SU-DHL-6 (cell line): ENCODE data around the gene FRZB.

ENCODE experiments used
- H2AFZ ChIP-seq: fragments of 200-600 bp; sonication (generic); 2 replicates; pipeline ENCODE4 v1.6.1; 2014; ENCODE audit warnings: low read depth, mild to moderate bottlenecking, moderate library complexity, mixed read lengths, antibody characterized with exemption, low read length; ENCODE audit not compliant: severe bottlenecking
- H3F3A ChIP-seq: fragments of 200-600 bp; shearing (Covaris generic); 2 replicates; pipeline ENCODE4 v1.6.0; 2016; ENCODE audit warnings: antibody characterized with exemption, mild to moderate bottlenecking; ENCODE audit not compliant: insufficient read depth
- H3K27ac ChIP-seq: fragments of 200-600 bp; sonication (generic); 2 replicates; pipeline ENCODE4 v1.5.1; 2016; ENCODE audit warnings: low read depth, mild to moderate bottlenecking, low read length, moderate library complexity, mixed read lengths
- H3K27me3 ChIP-seq: fragments of 200-600 bp; sonication (generic), shearing (Covaris generic); 2 replicates; pipeline ENCODE4 v1.6.0; 2014; ENCODE audit warnings: mild to moderate bottlenecking, low read length
- H3K36me3 ChIP-seq: fragments of 200-600 bp; sonication (generic); 2 replicates; pipeline ENCODE4 v1.6.1; 2014; ENCODE audit warnings: mild to moderate bottlenecking, low read length, mixed read lengths
- H3K4me2 ChIP-seq: fragments of 300-600, 200-600 bp; shearing (Covaris generic), sonication (generic); 2 replicates; pipeline ENCODE4 v1.6.0; 2014; ENCODE audit warnings: low read length, low read depth, mild to moderate bottlenecking; ENCODE audit not compliant: poor library complexity, severe bottlenecking
- H3K4me3 ChIP-seq: fragments of 200-600 bp; sonication (generic); 2 replicates; pipeline ENCODE4 v1.5.1; 2014; ENCODE audit warnings: antibody characterized with exemption, low read length, mild to moderate bottlenecking, mixed read lengths; ENCODE audit not compliant: insufficient read depth, poor library complexity, severe bottlenecking
- H3K79me2 ChIP-seq: fragments of 200-600 bp; sonication (generic); 2 replicates; pipeline ENCODE4 v1.6.1; 2014; ENCODE audit warnings: mild to moderate bottlenecking, low read length, moderate library complexity; ENCODE audit not compliant: insufficient read depth
- H3K9ac ChIP-seq: fragments of 200-600 bp; sonication (generic); 2 replicates; pipeline ENCODE4 v1.7.0; 2014; ENCODE audit warnings: mild to moderate bottlenecking, low read length
- H3K9me2 ChIP-seq: fragments of 200-600 bp; sonication (generic); replicated peaks from 2 replicates; pipeline ENCODE4 v1.6.1; 2014; ENCODE audit warnings: low read length; ENCODE audit not compliant: insufficient read depth
- H3K9me3 ChIP-seq: fragments of 200-600 bp; sonication (generic); 2 replicates; pipeline ENCODE4 v1.6.1; 2014; ENCODE audit warnings: low read length, mixed read lengths; ENCODE audit not compliant: insufficient read depth
- H4K20me1 ChIP-seq: fragments of 200-600 bp; sonication (generic); 2 replicates; pipeline ENCODE4 v1.6.1; 2014; ENCODE audit warnings: low read depth, mild to moderate bottlenecking, antibody characterized with exemption, low read length, moderate library complexity, mixed read lengths
- CTCF ChIP-seq: fragments of 200-600 bp; sonication (generic); IDR thresholded peaks from one replicate; pipeline ENCODE4 v1.5.1; 2017; ENCODE audit warnings: antibody characterized with exemption, mild to moderate bottlenecking, low read length, moderate library complexity; ENCODE audit not compliant: insufficient read depth, poor library complexity, severe bottlenecking
- EZH2phosphoT487 ChIP-seq: fragments of 200-600 bp; sonication (generic), shearing (Covaris generic); conservative IDR thresholded peaks from 2 replicates; pipeline ENCODE4 v1.6.1; 2018; ENCODE audit warnings: mild to moderate bottlenecking, antibody characterized with exemption, low read length, moderate library complexity, mixed read lengths

Gene FRZB

GRCh38 chr2:182827182-182827879 lies 39.1 kb downstream of the FRZB start:
- no peaks in the 10 kb centered on the region for H3K36me3 ChIP-seq
- no peak for TF ChIP-seq CTCF
- TF ChIP-seq EZH2phosphoT487: no peak
- no peak overlapping the region for H3K4me2 ChIP-seq
- no peaks in the 10 kb centered on the region for H3F3A ChIP-seq
- H3K9me2 ChIP-seq: no peaks in the 10 kb centered on the region
- no peaks in the 10 kb centered on the region for H4K20me1 ChIP-seq
- H3K27ac ChIP-seq: no peak overlapping the region
- no peaks in the 10 kb centered on the region for H3K79me2 ChIP-seq
- no peak overlapping the region for H3K4me3 ChIP-seq
- H3K9me3 ChIP-seq: no peaks in the 10 kb centered on the region
- H2AFZ ChIP-seq: no peak overlapping the region
- no peak overlapping the region for H3K9ac ChIP-seq
- H3K27me3 ChIP-seq: no peaks in the 10 kb centered on the region

- no peak overlapping the region for H3K4me2 ChIP-seq
- no peak overlapping the region for H3K4me3 ChIP-seq
- H3K27ac ChIP-seq: no peak overlapping the region
- no peaks in the 10 kb centered on the region for H3K36me3 ChIP-seq
- no peak overlapping the region for H3K9ac ChIP-seq
- no peaks in the 10 kb centered on the region for H3K79me2 ChIP-seq
- H4K20me1 ChIP-seq: no peaks in the 10 kb centered on the region
- no peak overlapping the region for H2AFZ ChIP-seq
- no peaks in the 10 kb centered on the region for H3K9me2 ChIP-seq
- no peak for TF ChIP-seq EZH2phosphoT487
- TF ChIP-seq CTCF: no peak
- H3K9me3 ChIP-seq: no peaks in the 10 kb centered on the region
- H3F3A ChIP-seq: no peaks in the 10 kb centered on the region
- no peaks in the 10 kb centered on the region for H3K27me3 ChIP-seq
Observed at GRCh38 chr2:182826496-182826895, 39.9 kb downstream of the FRZB start.

- H3K4me3 ChIP-seq: no peak overlapping the region
- no peak overlapping the region for H2AFZ ChIP-seq
- H3K9ac ChIP-seq: no peak overlapping the region
- no peaks in the 10 kb centered on the region for H3F3A ChIP-seq
- H4K20me1 ChIP-seq: no peaks in the 10 kb centered on the region
- H3K9me2 ChIP-seq: no peaks in the 10 kb centered on the region
- no peak overlapping the region for H3K4me2 ChIP-seq
- TF ChIP-seq EZH2phosphoT487 (no peak), CTCF (no peak)
- no peaks in the 10 kb centered on the region for H3K9me3 ChIP-seq
- no peaks in the 10 kb centered on the region for H3K27me3 ChIP-seq
- H3K36me3 ChIP-seq: no peaks in the 10 kb centered on the region
- no peak overlapping the region for H3K27ac ChIP-seq
- no peaks in the 10 kb centered on the region for H3K79me2 ChIP-seq
Observed at GRCh38 chr2:182826064-182826463, 40.4 kb downstream of the FRZB start.
